HG02870 (cell line): ENCODE measurements around the gene PDGFB.

Experiments used
- ATAC-seq: cut with Tn5 transposase; IDR thresholded peaks from one replicate; pipeline ENCODE4 v1.9.1; 2021; ENCODE audit warnings: mild to moderate bottlenecking, moderate library complexity; ENCODE audit not compliant: unreplicated experiment

The PDGFB gene

GRCh38 chr22:39244496-39245129 lies at the start of gene PDGFB:
PDGFB (minus strand) TSS chr22:39244982; CDS start chr22:39243963, 1,019 bp downstream.
- ATAC-seq, result no peak

DNA sequence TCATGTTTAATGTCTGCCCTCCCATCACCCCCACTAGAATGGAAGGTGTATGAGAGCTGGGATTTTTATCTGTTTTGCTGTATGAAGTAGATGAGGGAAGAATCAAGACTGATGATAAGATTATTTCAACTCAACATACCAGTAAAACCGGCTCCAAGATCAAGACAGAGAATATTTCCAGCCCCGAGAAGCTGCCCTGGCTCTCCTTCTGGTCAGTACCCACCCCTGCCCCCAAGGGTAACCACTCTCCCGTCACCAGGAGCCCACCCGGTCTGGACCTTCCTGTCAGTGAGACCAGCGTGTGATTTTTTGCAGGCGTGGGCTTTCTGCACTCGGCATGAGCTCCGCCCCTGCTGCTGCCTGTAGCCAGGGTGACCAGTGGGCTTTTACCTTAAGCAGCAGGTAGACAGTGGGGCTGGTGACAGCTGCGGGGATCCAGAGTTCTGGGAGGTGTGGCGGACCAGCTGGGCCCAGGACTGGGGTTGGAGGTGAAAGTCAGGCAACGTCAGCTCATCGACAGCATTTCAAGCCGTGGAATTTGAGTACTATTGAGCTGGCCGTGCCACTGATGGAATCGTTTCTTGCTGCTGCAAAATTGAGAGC lies 49.1 kb upstream of the PDGFB start:
- no peak for ATAC-seq

- ATAC-seq, result no peak
Measured at GRCh38 chr22:39292561-39293074, 47.8 kb upstream of the PDGFB start.

DNA sequence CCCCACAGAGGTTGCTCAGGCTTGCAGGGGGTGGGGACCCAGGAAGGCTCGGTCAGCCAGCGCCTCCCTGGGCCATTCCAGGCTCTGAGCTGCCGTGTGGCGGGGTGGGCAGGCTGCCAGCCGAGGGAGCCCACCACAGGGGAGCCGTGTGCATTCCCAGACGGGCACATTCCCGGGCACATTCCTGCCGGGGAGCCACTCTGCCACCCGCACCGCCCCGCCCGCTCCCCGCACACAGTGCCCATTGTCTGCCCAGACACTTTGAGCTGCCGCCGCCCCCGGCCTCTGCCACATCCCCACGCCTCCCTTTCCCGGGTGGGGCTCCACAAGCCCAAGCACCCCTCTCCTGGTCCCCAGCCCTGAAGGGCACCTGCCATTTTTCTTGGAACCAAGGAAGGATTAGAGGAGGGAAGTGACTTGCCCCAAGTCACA lies 47.3 kb upstream of the PDGFB start:
- no peak for ATAC-seq

DNA sequence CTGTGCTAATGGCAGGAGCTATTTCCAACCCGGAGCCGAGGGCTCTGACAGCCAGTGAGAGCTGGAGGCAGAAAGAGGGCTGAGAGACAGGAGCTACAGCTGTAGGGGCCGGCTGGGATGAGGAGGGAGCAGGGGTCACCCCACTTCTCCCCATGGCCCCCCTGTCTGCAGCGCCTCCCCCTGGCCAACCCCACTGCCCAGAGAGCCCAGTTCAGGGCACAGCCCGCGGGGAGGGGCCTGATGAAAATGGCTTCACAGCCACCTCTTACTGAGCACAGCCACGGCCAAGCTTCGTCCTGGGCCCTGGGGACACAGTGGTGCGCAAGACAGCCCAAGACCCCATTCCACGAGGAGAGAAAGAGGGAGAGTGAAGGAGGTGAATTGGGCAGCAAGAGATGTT lies 46.7 kb upstream of the PDGFB start:
- no peak for ATAC-seq

DNA sequence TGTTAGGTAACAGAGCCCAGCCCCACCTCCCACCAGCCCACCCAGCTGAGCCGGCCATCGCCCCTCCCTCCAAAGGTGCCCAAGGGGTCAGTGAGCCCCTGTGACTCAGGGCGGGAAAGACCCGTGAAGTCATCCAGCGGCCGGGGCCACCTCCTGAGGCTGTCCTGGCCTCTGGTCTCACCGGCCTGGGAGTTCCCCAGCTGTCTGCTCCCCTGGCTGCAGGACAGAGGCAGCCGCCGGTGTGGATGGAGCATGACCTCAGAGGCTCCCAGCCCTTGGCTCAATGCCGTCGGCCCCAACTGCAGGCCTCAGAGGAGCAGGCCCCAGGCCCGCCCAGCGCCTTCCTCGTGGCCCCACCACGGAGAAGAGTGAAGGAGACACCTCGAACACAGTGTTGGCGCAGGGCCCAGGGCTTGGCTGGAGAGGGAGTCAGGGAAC lies 46.0 kb upstream of the PDGFB start:
- no peak for ATAC-seq

- ATAC-seq, result no peak
Measured at GRCh38 chr22:39289975-39290720, 45.4 kb upstream of the PDGFB start.

GRCh38 chr22:39289533-39289932 lies 44.8 kb upstream of the PDGFB start:
- no peak for ATAC-seq

- no peak for ATAC-seq
Measured at GRCh38 chr22:39288135-39288898, 43.5 kb upstream of the PDGFB start.

DNA sequence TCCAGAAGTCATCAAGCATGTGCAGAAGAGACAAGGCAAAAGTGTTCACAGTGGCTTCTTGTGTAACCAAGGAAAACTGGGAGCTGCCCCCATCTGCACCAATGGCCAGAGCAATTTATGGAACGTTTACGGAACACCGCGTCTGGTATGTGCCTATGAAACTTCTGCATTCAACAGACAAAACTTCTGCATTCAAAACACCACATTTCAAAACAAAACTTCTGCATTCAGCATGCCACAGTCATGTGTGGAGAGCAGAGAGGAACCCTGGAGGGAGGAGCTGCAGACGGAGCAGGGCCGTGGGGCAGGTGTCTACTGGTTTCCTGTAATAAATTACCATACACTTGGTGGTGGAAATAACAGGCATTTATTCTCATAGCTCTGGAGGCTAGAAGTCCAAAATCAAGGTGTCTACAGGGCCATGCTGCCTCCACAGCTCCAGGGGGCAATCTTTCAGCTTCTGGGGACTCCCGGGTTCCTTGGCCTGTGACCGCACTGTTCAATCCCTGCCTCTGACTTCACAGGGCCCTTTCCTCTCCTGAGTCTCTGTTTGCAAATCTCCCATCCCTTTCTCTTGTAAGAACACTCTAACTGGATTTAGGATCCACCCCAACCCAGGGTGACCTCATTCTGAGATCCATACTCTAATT lies 42.4 kb upstream of the PDGFB start:
- ATAC-seq, result no peak

DNA sequence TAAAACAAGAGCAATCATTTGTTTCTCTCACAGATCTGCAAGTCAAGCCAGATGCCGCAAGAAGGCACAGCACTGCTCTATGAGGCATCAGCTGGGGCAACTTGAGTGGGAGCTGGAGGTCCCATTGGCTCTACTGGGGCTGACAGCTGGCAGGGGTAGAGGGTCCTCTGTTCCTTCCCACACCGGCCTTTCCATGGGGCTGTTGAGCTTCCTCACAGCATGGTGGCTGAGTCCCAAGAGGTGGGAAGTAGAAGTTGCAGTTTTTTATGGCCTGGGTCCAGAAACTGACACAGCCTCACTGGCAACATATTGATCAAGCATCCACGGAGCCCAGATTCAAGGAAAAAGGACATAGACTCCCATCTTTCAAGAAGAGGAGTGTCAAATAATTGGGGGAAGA lies 40.2 kb upstream of the PDGFB start:
- ATAC-seq, result no peak

- no peak for ATAC-seq
Measured at GRCh38 chr22:39284142-39284980, 39.6 kb upstream of the PDGFB start.

DNA sequence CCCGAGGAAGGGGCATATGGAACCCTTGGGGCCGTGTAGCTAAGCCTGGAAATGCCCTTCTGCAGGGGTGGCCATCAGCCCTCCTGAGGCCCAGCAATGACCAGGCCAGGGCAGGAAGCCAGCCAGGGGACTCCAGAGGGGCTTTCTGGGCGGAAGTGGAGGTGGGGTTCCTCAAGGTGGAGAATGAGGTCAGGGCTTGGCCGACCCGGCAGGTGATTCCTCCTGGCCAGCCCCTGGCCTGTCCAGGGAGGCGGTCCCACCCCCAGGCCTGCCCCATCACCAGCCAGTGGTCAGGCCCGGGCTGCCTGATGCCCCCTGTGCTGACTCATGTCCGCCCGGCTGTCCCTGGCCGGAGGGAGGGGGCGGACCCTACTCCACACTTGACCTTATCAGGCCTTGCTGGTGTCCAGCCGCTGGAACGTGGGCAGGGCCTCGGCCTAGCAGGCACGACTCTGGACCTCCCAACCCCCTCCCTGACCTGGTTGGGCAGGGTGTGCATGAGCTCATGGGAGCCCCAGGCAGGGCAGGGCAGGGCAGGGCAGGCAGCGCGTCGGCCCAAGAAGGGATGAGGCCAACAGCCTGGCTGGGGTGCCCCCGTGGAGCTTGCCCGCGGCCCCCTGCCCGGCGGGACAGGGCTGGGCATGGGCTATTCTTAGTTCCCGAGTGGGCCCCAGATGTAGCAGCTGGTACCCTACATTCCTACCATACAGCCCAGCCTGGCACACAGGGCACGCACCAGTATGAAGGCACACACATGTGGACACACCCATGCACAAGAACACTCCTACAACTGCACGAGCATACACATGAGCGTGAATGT lies 38.8 kb upstream of the PDGFB start:
- no peak for ATAC-seq

DNA sequence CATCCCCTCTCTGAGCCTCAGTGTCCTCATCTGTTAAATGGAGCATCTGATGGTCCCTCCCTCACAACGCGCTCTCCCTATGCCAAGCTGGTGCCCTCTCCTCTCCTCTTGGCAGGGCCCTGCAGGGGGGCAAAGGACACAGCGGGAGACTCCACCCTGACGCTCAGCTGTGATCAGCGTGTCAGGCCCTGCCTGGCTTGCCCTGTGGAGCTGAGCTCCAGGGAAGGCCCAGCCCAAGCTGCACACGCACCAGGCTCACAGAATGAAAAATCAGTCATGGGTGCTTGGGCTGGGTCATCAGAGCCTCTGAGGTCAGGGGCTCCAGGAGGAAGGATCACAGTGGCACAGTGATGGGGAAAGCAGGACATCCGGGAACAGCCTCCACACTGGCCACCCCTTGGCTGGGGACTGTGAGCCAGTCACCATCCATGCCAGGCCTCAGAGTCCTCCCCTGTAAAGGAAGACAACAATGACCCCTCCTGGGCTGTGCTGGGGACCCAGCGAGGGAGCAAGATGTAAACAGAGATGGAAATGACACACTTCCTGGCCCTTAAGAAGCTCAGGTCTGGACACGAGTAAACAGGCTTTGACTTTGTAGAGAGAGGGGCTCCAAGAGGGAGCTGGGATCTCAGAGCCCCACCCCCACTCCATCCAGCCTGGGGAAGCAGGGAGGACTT lies 38.0 kb upstream of the PDGFB start:
- ATAC-seq, result no peak

- ATAC-seq, result no peak
Measured at GRCh38 chr22:39281126-39281525, 36.3 kb upstream of the PDGFB start.

GRCh38 chr22:39280250-39280649 lies 35.5 kb upstream of the PDGFB start:
- no peak for ATAC-seq

- no peak for ATAC-seq
Measured at GRCh38 chr22:39279170-39279850, 34.5 kb upstream of the PDGFB start.

DNA sequence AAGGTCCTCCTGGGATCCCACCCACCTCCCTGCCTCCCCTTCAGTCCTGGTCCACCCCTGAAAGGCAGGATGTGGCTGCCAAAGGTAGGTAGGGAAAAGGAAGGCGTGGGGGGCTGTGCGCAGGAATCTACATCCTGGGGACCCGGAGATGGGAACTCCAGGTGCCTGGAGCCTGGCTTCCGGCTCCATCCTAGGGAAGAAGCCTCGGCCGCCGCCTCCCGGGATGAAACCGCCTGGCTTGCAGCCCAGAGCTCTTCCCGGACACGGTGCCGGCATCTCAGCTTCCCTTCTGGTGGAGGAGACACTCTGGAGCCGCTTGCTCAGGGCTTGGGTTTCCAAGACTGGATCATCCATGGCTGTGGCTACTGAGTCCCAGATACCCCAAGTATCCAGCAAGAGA lies 33.3 kb upstream of the PDGFB start:
- ATAC-seq, result no peak
